HG03196 (cell line): ENCODE measurements around the gene APOL4.
"Not testable (repeated sequence)": the region's sequence is repeated elsewhere in the genome, so short reads cannot be mapped to it uniquely, and the experiment has no call there.

Experiments used
- ATAC-seq: cut with Tn5 transposase; IDR thresholded peaks from one replicate; pipeline ENCODE4 v1.9.1; 2021; ENCODE audit not compliant: unreplicated experiment

Gene APOL4

DNA sequence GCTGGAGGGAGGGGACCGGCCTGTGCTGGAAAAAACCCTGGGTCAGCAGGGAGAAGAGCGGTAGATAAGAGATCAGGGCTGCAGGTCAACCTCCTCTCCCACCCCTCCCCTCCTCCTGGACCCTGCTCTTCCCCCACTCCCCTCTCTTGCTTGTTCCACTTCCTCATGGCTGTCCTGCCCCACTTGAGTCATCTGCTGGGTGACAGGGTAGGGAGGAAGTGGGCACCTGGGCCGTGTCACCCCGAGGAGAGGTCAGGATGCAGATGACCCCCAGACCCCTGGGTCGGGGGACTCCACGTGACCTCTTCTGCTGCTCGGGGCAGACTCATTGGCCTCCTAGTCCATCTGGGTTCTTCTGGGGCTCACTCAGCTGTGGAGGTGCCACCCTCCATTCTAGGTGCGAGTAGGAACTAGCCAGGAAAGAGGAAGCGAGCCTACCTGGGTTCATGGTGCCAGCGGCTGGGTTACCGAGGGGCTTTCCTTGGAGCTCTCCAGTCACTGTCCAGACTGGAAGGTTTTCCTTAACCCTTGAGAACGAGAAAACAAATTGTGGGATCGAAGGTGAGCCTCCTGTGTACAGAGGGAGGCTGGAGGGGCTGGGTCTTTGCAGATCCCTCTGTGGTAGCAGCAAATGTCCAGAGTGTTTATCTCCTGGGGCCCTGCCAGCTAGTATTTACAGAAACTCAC, 31.2 kb upstream of the APOL4 start:
- no peak for ATAC-seq

DNA sequence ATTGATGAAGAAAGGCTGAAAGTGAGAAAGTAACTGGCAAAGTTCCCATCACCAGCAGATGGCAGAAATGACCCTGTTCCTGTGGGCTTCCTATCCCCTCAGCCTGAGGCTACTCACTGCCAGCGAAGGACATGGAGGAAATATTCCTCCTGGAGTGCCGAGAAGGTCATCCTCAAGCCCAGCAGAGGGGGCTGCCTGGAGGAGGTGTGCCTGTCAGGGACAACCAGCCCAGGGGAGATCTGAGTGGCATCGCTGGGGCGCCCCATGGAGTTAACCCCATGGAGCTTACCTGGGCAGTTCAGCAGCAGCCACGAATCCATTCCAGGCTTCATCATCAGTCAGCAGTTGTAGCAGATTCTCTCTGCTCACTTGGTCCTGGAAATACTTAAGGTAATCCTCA, 29.4 kb upstream of the APOL4 start:
- ATAC-seq = not testable (repeated sequence)

DNA sequence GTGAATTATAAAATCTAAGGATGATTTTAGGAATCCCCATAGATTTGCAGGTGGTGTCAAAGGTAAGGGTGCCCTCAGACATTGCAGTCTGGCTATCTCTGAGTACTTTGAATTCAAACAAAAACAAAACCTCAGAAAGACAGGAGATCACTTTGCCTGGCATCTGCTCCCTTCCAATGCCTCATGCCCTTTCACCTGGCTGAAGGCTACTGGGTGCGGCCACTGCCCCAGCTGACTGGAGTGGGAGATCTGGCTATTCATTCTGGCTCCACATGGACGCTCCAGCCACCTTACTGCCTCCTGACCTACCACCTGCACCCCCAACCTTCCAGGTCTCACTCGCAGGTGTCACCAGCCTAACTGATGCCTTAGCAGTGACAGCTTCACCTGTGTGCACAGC, 28.0 kb upstream of the APOL4 start:
- not testable (repeated sequence) for ATAC-seq

DNA sequence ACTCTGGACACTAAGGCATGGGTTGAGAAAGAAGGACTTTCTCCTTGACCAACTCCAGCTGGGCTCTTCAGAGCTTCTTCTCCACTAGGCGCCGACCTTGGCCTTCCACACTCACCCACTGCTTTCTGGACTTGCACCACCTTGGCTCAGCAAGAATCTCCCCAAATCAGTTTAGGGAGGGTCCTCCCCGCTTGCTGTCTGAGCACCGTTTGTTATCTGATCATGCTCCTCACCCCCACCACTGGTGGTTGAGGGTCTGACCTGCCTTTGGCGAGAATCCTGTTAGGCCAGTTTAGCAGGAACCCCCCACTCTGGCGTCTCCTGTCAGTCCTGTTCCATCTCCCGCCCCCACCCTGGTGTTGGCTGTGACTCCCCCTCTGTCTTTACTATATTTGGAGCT, 27.3 kb upstream of the APOL4 start:
- ATAC-seq = no peak

DNA sequence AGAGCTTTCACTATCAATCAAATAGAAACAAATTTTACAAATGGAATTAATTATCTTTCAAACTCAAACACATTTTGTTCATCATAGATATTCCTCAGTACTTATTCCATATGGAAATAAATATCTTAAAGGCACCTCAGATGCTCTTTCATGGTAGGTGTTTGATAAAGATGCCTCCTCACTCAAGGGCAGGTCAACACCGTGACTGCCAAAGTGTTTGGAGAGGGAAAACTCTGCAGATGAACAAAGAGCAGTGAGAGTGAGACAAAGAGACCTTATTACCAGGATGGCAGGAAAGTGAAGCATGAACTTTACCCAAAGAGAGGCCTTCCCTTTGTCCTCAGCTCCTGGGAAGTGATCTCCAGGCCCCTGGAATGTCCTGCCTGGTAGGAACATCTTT, 26.8 kb upstream of the APOL4 start:
- ATAC-seq = not testable (repeated sequence)

DNA sequence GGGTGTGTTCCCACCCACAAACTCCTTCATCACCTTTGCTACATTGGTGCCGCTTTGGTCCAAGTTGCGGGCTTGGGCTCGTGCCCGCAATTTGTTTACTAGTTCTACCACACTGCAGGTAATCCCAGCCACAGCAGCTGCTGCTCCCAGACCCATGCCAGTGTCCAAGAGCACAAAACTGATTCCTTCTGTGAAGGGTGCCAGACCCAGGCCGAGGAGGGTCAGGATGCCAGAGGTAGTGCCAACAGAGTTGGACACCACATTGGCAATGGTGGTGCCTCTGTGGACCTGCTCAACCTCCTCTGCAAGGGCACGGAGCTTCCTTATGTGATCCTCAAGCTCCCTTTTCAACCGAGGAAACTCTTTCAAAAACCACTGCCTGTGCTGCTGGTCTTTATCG, 26.2 kb upstream of the APOL4 start:
- no peak for ATAC-seq

DNA sequence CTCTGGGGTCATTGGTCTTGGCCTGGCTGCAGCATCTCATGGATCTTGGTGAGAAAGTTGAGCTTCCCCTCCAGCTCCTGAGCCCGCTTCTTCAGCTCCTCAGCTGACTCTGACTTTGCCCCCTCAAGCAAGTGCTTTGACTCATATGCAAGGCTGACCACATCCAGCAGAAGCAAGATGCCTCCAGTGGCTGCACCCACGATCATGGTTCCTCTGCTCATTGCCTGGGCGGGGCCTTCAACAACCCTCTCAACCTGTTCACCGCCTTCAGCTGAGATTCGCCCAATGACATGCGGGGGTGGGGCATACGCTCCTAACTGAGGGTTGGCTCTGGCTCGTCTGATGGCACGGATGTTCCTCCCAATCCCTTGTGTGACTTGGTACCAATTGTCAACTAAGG, 25.8 kb upstream of the APOL4 start:
- ATAC-seq = no peak

DNA sequence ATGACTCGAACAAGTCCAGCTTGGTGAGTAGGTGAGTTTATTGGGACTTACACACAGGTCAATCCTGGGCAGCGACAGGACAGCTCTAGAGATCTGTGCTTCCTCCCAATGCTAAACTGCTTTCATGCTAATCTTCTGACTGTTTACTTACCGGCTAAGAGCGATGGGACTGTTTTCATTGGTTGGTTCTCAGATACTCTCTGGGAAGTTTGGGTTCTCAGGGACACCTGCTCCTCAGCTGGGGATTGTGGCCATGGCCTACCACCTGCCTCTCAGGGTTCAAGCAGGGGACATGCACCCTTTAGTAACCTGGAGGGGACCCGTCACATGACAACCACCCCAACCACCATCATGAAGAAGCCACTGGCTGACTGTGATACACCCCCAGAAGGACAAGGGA, 24.6 kb upstream of the APOL4 start:
- ATAC-seq = no peak

DNA sequence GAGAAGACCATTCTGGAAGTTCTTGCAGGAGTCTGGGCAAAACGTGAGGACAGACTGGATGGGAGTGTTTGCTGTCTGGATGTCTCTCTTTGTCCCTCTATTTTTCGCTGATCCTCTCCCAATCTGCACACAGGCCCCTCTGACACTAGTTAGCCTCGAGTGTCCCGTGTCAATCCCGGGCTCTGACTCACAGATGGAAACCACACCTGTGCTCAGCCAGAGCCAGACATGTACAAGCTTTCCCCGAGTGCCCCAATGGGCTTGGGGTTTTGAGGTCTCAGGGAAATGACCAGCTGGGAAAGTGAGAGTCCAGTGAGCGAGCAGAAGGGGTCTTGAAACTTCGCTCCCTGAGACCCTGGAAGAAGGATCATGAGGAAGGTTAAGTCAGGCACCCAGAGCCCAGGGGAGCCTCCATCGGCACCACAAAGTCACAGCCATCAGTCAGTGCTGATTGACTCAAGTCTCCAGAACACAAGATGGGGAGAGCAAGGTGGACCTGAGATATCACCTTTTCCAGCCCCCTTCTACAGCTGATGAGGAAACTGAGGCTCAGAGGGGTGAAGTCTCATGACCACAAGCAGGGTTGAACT, 23.8 kb upstream of the APOL4 start:
- ATAC-seq = no peak

DNA sequence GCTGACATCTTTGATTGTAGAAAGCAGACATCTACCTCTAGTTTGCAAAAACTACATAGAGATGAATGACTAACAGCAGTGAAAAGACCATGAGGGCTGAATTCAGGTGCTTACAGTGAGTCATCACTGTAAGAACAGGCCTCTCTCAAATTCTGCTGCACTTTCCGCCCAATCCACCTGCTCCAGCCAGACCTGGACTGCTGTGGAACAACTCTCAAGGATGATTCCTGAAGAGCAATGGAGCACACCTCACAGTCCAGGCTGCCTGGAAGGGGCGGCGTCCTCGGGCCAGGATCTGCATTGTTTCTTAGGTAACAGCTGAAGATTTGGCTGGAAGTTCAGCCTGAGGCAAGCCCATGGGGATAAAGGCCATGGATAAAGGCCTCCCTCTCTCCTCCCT, 22.6 kb upstream of the APOL4 start:
- no peak for ATAC-seq

DNA sequence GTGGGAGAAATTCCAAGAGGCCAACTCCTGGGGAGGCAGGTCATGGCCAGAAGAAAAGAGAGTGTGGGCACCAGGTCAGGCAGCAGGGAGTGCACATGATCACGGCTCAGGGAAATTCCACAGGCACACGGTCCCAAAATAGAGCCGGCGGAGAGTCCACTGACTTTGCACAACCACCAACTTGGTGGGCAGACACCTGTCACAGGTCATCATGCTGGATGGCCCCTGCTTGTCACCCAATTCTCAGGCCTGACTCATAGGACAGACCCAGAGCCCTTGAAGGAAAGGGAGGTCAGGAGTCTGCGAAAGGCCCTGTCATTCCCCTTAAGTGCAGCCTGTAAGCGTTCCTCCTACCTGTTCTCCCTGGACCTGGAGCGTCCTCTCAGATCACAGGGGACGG, 21.9 kb upstream of the APOL4 start:
- ATAC-seq = no peak

DNA sequence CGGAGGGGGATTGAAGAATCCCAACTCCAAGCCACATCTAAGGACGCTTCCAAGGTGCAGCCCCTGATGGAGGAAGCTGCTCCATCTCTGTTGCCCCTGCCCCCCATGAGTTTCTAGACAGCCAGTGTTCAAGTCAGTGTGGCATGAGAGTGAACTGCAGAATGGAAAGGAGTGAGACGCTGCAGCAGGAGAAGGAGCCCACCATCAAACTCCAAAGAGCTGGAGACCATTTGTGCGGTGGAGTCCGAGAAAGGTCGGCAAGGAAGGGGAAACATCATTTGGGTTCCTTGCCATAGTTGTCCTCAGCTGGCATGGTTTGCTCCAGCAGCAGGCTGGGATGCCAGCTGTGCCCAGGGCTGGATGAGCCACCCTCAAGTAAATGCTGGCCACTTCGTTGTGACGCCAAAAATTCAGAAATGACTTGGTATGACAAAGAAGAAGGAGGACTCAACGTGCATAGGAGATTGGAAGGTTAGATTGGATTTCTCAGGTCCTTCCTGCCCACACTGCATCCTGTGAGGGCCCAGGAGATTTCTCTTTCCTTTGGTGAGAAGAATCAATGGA, 21.4 kb upstream of the APOL4 start:
- no peak for ATAC-seq

DNA sequence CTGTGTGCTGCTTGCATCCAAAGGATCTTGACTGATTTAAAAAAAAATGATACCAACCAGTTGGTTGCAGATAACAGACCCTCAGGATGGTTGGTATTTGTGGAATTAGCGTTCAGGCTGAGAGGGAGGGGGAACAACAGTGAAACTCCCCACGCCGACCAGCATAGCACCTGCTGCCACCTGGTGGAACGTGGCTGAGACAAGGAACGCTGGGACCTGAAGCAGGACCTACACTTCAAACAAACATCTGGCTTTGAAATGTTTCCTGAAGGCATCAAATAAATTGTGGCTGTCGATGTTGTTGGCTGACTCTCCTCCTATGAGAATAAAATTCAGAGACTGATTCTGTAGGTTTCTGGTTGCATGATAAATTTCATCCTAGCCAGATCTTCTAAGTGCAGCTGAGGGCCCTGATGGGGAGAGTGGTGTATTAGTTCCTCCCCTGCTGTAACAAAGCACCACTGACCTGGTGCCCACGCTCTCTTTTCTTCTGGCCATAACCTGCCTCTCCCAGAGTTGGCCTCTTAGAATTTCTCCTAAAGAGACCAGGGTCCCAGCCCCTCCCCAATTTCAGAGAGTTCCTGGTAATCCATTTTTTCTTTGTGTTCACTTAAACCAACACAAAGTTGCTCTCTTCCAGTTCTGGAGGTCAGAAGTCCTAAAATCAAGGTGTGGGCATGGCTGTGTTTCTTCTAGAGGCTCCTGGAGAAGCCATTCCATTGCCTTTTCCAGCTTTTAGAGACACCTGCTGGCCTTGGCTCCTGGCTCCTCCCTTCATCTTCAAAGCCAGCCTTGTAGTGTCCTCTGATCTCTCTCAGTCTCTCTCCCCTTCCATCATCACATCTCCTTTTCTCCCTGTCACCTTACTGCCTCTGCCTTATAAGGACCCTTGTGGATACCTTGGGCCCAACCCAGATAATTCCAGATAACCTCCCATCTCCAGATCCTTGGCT, 20.5 kb upstream of the APOL4 start:
- no peak for ATAC-seq

DNA sequence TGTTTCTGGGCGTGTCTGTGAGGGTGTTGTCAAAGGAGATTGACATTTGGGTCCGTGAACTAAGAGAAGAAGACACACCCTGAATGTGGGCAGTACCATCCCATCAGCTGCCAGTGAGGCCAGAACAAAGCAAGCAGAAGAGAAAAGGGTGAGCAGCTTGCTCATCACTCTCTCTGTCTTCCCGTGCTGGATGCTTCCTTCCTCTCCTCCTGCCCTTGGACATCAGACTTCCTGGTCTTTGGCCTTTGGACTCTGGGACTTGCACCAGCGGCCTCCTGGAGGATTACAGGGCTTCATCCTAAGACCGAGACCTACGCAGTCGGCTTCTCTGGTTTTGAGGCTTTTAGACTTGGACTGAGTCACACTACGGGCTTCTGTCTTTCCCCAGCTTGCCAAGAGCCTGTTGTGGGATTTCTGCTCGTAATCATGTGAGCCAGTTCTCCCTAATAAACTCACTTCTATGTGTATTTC, 18.9 kb upstream of the APOL4 start:
- no peak for ATAC-seq

DNA sequence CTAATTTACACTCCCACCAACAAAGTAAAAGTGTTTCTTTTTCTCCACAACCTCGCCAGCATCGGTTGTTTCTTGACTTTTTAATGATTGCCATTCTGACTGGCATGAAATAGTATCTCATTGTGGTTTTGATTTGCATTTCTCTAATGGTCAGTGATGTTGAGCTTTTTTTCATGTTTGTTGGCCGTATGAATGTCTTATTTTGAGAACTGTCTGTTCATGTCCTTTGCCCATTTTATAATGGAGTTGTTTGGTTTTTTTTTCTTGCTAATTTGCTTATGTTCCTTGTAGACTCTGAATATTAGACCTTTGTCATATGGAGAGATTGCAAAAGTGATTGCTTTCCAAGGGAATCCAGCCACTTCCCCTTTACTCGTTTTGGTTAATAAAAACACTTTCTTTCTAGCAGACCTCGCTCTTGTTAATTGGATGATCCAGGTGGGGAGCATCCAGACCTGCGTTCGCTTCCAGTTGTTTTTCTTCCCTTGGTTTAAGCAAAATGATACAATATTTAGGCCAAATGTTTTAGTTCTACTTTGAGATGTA, 17.1 kb upstream of the APOL4 start:
- ATAC-seq = no peak

DNA sequence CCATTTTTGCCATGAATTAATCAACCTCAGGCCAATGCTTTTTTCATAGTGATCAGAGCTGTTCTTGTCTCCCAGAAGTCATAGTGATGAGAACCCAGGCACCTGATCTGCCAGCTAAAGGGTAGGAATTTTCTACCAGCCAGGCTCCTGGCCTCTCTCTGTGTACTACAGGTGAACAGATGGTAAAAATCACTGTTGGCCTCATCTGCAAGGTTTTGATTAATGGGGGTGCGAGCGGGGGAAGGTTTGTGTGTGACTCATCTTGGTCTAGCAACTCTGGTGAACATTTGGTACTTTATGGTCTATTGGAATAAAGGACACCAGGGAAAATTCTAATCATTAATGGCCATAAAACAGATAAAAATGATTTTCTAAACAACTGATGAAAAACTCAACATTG, 14.4 kb upstream of the APOL4 start:
- ATAC-seq = no peak

DNA sequence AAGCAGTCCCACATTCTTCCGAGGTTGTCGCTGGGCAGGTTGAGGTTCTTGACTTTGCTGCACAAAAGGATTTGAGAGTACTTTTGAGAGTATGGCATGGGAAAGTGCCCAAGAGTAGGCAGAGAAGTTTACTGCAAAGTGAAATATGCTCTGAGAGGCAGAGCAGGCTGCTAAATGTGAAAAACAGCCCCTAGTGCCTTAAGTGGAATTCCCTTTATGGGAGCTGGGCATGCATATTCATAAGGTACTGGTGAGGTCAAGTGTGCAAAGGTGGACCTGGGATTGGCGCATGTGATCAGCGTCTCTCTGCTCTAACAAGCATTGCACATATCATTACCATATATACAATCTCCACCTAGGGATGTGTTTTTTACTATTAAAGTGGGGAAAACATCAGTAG, 12.0 kb upstream of the APOL4 start:
- ATAC-seq = no peak

DNA sequence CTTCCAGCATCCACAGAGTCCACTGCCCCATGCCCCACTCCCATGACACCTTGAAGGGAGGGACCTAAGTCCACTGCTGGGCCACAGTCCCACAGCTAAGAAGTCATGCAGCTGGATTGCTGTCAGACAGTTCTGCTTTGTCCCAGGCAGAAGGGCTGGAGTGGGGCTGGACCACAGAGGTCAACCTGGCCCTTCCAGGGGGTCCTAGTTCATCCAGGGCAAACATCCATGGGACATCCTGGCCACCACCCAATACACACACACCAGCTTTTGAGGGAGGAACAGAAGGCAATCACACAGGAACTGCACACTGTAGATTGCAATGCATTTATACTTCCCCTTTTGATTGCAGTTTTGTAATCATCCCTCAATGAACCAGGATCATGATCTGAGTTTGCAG, 11.3 kb upstream of the APOL4 start:
- no peak for ATAC-seq

DNA sequence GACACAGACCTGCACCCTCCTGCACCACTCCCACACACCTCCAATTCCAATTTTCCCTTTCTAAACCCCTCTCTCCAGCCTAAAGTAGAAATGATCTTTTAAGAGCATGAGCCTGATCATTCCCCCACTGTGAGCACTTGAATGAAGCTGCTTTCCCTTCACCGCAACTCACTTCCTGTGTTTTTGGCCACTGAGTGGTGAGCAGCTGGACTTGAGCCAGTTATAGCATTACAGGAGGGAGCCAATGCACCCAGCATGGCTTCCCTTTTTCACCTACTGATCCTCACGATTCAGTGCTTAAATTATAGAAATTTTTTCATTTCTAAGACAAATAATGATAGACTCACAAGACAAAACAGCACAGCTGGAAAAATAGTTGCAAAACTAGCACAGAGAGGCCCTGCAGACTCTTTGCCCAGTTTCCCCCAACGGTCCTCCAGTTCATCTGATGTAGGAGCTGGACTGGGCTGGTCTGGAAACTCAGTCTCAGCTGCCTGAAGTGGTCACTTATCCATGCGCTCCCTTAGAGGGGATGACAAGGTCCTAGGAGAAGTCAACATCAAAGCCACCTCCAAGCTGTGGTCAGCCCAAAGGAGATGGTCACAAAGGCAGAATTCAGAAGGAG, 9.7 kb upstream of the APOL4 start:
- no peak for ATAC-seq

DNA sequence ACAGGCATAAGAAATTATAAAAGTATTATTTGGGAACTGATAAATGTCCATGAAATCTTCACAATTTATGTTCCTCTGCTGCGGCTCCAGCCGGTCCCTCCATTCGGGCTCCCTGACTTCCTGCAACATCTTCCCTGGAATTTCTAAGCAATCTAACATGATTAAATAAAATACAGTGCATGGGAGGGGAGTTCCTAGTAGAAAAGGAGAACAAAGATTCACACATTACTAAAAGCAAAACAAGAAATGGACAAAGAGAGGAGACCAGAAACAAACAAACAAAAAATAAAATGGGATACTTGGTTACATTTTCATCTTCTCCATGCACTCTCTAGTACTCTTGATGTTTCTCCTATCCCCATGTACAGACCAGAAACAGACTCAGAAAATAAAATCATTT, 8.6 kb upstream of the APOL4 start:
- no peak for ATAC-seq

DNA sequence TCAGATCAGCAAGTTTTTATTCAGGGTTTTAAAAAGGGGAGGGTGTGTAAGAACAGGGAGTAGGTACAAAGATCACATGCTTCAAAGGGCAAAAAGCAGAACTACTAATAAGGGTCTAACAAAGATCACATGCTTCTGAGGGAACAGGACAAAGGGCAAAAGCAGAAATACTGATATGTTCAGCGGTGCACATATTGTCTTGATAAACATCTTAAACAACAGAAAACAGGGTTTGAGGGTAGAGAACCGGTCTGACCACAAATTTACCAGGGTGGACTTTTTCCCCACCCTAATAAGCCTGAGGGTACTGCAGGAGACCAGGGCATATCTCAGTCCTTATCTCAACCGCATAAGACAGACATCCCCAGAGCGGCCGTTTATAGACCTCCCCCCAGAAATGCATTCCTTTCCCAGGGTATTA, 7.9 kb upstream of the APOL4 start:
- ATAC-seq = not testable (repeated sequence)
